MCF 10A (cell line): ENCODE results near the gene RIMS3. TPM values are rescaled to one million over a fixed set of nuclear protein-coding genes. Genes with fewer than 3 reads are reported as not detected.

Source experiments
- BruUV-seq: library from RNA; stranded (reverse); fragments of 400-500 nt; replicated peaks from 2 replicates; lab custom pipeline; 2021; lab: Mats Ljungman, UMichigan
- CTCF ChIA-PET: fragments of 300-600 bp; sonication (Branson Sonifier 250); formaldehyde crosslinking; extraction: SDS; loops from one replicate; lab custom pipeline; 2021; ENCODE audit warnings: antibody characterized with exemption, inconsistent platforms; lab: Yijun Ruan, JAX
- POLR2A ChIA-PET: fragments of 300-600, 350-650 bp; sonication (Branson Sonifier 250); formaldehyde crosslinking; extraction: SDS; loops from one replicate; lab custom pipeline; 2020; ENCODE audit warnings: antibody characterized with exemption, inconsistent platforms; lab: Yijun Ruan, JAX
- DNase-seq: peaks from one replicate; pipeline ENCODE4 v3.0.0-alpha.2; 2018; ENCODE audit not compliant: unreplicated experiment
- H3K27ac Mint-ChIP-seq: one replicate; pipeline ENCODE4 v1.8.0; 2022; ENCODE audit warnings: mild to moderate bottlenecking, low read depth, mixed read lengths; ENCODE audit not compliant: unreplicated experiment
- H3K27me3 Mint-ChIP-seq: one replicate; pipeline ENCODE4 v1.8.0; 2022; ENCODE audit warnings: mixed read lengths; ENCODE audit not compliant: insufficient read depth, unreplicated experiment
- H3K36me3 Mint-ChIP-seq: one replicate; pipeline ENCODE4 v1.8.0; 2022; ENCODE audit warnings: mild to moderate bottlenecking, moderate library complexity, mixed read lengths; ENCODE audit not compliant: insufficient read depth, unreplicated experiment
- H3K4me1 Mint-ChIP-seq: one replicate; pipeline ENCODE4 v1.8.0; 2022; ENCODE audit warnings: mixed read lengths; ENCODE audit not compliant: insufficient read depth, unreplicated experiment
- H3K4me3 Mint-ChIP-seq: one replicate; pipeline ENCODE4 v1.8.0; 2022; ENCODE audit warnings: mild to moderate bottlenecking, moderate library complexity, mixed read lengths; ENCODE audit not compliant: unreplicated experiment
- H3K9me3 Mint-ChIP-seq: one replicate; pipeline ENCODE4 v1.8.0; 2022; ENCODE audit warnings: mixed read lengths; ENCODE audit not compliant: unreplicated experiment
- intact Hi-C: fragments of 100-400 bp; cut with micrococcal nuclease; formaldehyde crosslinking; loops from 2 replicates; pipeline ENCODE4 v1.14.1; 2022
- total RNA-seq: library from RNA; stranded (reverse); gene quantifications from 2 replicates; pipeline ENCODE4 v1.2.3, GENCODE V29; 2022
- TF ChIP-seq, protein P1 (sequence below): fragments of 200-600 bp; IDR thresholded peaks from one replicate; pipeline ENCODE4 v1.8.0; 2022; ENCODE audit warnings: antibody characterized with exemption, mild to moderate bottlenecking; ENCODE audit not compliant: unreplicated experiment

The RIMS3 gene
- total RNA-seq, 1 experiment from 2014 or later, result 0.58 TPM

DNA sequence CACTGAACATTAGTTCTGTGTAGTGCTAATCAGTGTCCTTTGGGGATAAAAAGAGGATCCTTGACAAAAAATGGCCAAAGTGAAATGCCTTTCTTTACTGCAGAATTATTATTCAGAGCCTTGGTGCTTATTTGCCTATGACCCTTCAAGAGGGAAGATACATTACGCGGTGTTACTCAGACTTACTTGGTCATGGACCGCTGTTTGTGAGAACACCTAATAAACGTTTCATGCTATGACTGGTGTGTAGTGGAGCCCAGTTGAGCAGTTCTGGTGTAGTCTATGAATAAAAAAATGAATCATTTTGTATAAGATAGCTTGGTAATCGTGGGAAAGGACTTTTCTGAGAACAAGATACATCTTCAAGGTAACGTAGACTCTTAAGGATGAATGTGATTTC lies 34.3 kb upstream of the RIMS3 start:
- Mint-ChIP-seq H3K9me3 (no peaks in the 10 kb centered on the region), H3K36me3 (no peaks in the 10 kb centered on the region), H3K4me3 (no peak overlapping the region), H3K27ac (peak overlapping the region; percentile 79), H3K4me1 (peaks cover 17% of the 10 kb centered on the region), H3K27me3 (no peaks in the 10 kb centered on the region)
- DNase-seq, result no peak
- CTCF ChIA-PET, result no interaction called here
- POLR2A ChIA-PET, result interaction anchor here (8.2 to 18.2 kb wide), 2 partner anchors 7 to 18 kb away, joined by 138 to 633 read pairs; partner anchors contain the start of gene NFYC
- BruUV-seq, result no TSS peak
- TF ChIP-seq, protein P1, sequence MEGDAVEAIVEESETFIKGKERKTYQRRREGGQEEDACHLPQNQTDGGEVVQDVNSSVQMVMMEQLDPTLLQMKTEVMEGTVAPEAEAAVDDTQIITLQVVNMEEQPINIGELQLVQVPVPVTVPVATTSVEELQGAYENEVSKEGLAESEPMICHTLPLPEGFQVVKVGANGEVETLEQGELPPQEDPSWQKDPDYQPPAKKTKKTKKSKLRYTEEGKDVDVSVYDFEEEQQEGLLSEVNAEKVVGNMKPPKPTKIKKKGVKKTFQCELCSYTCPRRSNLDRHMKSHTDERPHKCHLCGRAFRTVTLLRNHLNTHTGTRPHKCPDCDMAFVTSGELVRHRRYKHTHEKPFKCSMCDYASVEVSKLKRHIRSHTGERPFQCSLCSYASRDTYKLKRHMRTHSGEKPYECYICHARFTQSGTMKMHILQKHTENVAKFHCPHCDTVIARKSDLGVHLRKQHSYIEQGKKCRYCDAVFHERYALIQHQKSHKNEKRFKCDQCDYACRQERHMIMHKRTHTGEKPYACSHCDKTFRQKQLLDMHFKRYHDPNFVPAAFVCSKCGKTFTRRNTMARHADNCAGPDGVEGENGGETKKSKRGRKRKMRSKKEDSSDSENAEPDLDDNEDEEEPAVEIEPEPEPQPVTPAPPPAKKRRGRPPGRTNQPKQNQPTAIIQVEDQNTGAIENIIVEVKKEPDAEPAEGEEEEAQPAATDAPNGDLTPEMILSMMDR, result no peak
- intact Hi-C loops, result loop anchor here (5.0 kb wide), 1 partner anchor 58 kb away; no protein-coding TSS in a partner anchor

DNA sequence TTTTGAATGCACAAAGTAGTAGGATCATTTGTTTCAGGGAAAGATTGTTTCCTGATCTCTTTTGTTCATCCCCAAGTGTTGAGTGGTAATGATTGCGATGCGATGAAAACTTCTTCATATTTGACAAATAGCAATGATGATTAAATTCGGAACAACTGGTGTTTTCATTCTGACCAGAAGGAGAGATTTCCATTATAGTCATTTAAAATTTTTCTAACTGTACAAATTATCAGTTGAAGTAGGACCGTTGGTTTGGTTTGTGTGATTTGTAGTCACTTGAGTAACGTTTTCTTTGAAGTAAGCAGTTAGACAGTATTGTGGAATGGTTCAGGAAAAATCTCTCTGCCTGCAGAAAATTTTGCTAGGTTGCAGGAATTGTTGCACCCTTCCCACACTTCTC lies 32.0 kb upstream of the RIMS3 start:
- Mint-ChIP-seq H3K9me3 (no peaks in the 10 kb centered on the region), H3K36me3 (peaks cover 6% of the 10 kb centered on the region), H3K27me3 (no peaks in the 10 kb centered on the region), H3K4me3 (no peak overlapping the region), H3K27ac (no peak overlapping the region), H3K4me1 (peaks cover 23% of the 10 kb centered on the region)
- DNase-seq, result no peak
- intact Hi-C loops, result loop anchor here (5.0 kb wide), 1 partner anchor 60 kb away; no protein-coding TSS in a partner anchor
- no TSS peak for BruUV-seq
- TF ChIP-seq, protein P1, result no peak
- POLR2A ChIA-PET, result interaction anchor here (18.2 kb wide), 1 partner anchor 20 kb away, joined by 633 read pairs; no protein-coding TSS in a partner anchor
- CTCF ChIA-PET, result no interaction called here

DNA sequence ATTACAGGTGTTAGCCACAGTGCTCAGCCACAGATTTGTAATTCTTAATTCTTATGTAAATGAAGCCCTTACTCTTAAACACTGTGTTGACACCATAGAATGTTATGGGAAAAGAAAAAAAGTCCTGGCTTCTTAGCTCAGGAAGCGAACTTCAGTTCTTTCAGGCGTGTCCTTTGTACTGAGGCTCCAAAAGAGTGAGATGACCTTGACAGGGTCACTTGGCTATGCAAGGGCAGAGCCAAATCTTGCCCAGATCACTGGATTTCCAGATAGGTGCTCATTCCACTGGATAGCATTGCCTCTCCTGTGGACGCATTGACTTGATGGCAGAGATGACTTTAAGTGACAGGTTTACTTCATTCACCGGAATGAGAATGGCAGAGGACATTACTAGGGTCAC lies 30.8 kb upstream of the RIMS3 start:
- H3K4me1 Mint-ChIP-seq, result peaks cover 26% of the 10 kb centered on the region
- H3K27ac Mint-ChIP-seq, result no peak overlapping the region

DNA sequence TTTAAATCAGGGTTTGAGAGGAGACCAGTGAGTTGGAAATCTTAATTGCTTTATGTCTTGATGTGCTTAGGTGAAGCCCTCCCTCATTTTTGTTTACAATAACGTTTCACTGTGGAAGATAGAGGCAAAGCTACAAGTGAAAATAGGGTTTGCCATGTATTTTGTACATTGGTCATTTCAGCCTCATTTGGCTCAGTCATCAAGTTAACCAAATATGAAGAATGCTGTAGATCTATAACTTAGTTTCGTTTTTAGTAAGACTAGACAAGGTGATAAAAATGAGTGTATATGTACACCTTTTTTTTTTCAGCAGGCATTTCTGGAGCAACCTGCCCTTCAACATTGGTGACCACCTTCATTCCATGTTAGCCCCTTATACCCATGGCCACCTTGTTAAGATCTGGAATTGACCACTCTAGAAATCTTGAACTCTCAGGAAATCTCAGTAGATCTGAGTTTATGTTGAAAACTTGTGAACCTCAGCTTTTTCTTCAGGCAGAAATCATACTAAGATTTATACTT lies 28.9 kb upstream of the RIMS3 start:
- peak overlapping the region; percentile 33 for H3K4me3 Mint-ChIP-seq
- no peaks in the 10 kb centered on the region for H3K9me3 Mint-ChIP-seq
- DNase-seq, result no peak
- CTCF ChIA-PET, result interaction anchor here (0.5 to 1.2 kb wide), 2 partner anchors 26 to 247 kb away, joined by 3 read pairs; no protein-coding TSS in a partner anchor
- H3K27me3 Mint-ChIP-seq, result no peaks in the 10 kb centered on the region
- TF ChIP-seq, protein P1, result no peak
- BruUV-seq, result no TSS peak
- H3K27ac Mint-ChIP-seq, result peak overlapping the region; percentile 63
- intact Hi-C loops, result no loop called here
- H3K4me1 Mint-ChIP-seq, result peaks cover 32% of the 10 kb centered on the region
- POLR2A ChIA-PET, result interaction anchor here (0.6 to 18.2 kb wide), 6 partner anchors 9 to 793 kb away, joined by 3 to 633 read pairs (median 5); no protein-coding TSS in a partner anchor
- peaks cover 17% of the 10 kb centered on the region for H3K36me3 Mint-ChIP-seq

More for the DNA sequence above, 30.8 kb upstream of the RIMS3 start:
- H3K9me3 Mint-ChIP-seq, result no peaks in the 10 kb centered on the region
- POLR2A ChIA-PET, result interaction anchor here (7.6 to 18.2 kb wide), 2 partner anchors 7 to 21 kb away, joined by 138 to 633 read pairs; no protein-coding TSS in a partner anchor
- H3K27me3 Mint-ChIP-seq, result no peaks in the 10 kb centered on the region
- intact Hi-C loops, result loop anchor here (5.0 kb wide), 1 partner anchor 61 kb away; no protein-coding TSS in a partner anchor
- BruUV-seq, result no TSS peak
- peaks cover 14% of the 10 kb centered on the region for H3K36me3 Mint-ChIP-seq
- CTCF ChIA-PET, result no interaction called here
- TF ChIP-seq, protein P1, result no peak
- H3K4me3 Mint-ChIP-seq, result no peak overlapping the region
- DNase-seq, result no peak
